CD14-positive monocyte (primary cell): ENCODE measurements around the gene F7. TPM values are rescaled to one million over a fixed set of nuclear protein-coding genes. Genes with fewer than 3 reads are reported as not detected.

ENCODE experiments used
- DNase-seq, 3 donors: peaks; one replicate each; pipeline ENCODE4 v3.0.0-alpha.2; 2011 to 2022
- H2AFZ ChIP-seq: 2 replicates; pipeline ENCODE4 v1.6.0; 2012; ENCODE audit warnings: mild to moderate bottlenecking, low read depth, low read length, inconsistent platforms; ENCODE audit not compliant: insufficient read depth, poor library complexity, severe bottlenecking
- H3K27ac ChIP-seq, 2 donors: 1 replicate in 1 of 2; 2 replicates in 1 of 2; pipeline ENCODE4 v1.5.1; 2012 to 2013; ENCODE audit warnings: low read length in 2 of 2, control low read depth in 1 of 2, inconsistent platforms in 1 of 2, low read depth in 1 of 2, mild to moderate bottlenecking in 1 of 2
- H3K27me3 ChIP-seq, 2 donors: one replicate each; pipeline versions ENCODE4 v1.6.0 to v1.6.1; 2011 to 2013; ENCODE audit warnings: low read length in 2 of 2; ENCODE audit not compliant: control insufficient read depth in 2 of 2, insufficient read depth in 2 of 2
- H3K36me3 ChIP-seq, 2 donors: replicated peaks in 1 of 2; 1 replicate in 1 of 2; 2 replicates in 1 of 2; pipeline versions ENCODE4 v1.5.1 to v1.6.1; 2012 to 2013; ENCODE audit warnings: low read length in 2 of 2, control low read depth in 1 of 2, inconsistent platforms in 1 of 2, mild to moderate bottlenecking in 1 of 2; ENCODE audit not compliant: insufficient read depth in 2 of 2, control insufficient read depth in 1 of 2
- H3K4me1 ChIP-seq, 2 donors: 1 replicate in 1 of 2; 2 replicates in 1 of 2; pipeline versions ENCODE4 v1.5.1 to v1.6.1; 2012 to 2013; ENCODE audit warnings: low read length in 2 of 2, control low read depth in 1 of 2, inconsistent platforms in 1 of 2, mild to moderate bottlenecking in 1 of 2, moderate library complexity in 1 of 2; ENCODE audit not compliant: insufficient read depth in 2 of 2, control insufficient read depth in 1 of 2
- H3K4me2 ChIP-seq: replicated peaks from 2 replicates; pipeline ENCODE3; 2012; ENCODE audit warnings: low read length, moderate library complexity, mild to moderate bottlenecking; ENCODE audit not compliant: poor library complexity, severe bottlenecking; ENCODE audit errors: extremely low read depth
- H3K4me3 ChIP-seq, 3 experiments: fragments of 200-600 bp in 1 of 3; sonication (generic) in 1 of 3; replicated peaks in 1 of 3; 1 replicate in 2 of 3; 2 replicates in 1 of 3; pipeline ENCODE4 v1.5.1; 2011 to 2013; ENCODE audit warnings: low read length in 3 of 3, mild to moderate bottlenecking in 3 of 3, control low read depth in 2 of 3, low read depth in 2 of 3, inconsistent platforms in 1 of 3, moderate library complexity in 1 of 3
- H3K79me2 ChIP-seq: 2 replicates; pipeline ENCODE4 v1.6.0; 2012; ENCODE audit warnings: mild to moderate bottlenecking, control low read depth, inconsistent platforms, low read length, moderate library complexity; ENCODE audit not compliant: insufficient read depth
- H3K9ac ChIP-seq: 2 replicates; pipeline ENCODE4 v1.6.0; 2017; ENCODE audit warnings: low read length, mild to moderate bottlenecking; ENCODE audit not compliant: insufficient read depth, poor library complexity, severe bottlenecking
- H3K9me3 ChIP-seq, 2 donors: replicated peaks in 1 of 2; 1 replicate in 1 of 2; 2 replicates in 1 of 2; pipeline versions ENCODE4 v1.5.1 to v1.6.1; 2012 to 2013; ENCODE audit warnings: low read length in 2 of 2, control low read depth in 1 of 2; ENCODE audit not compliant: control insufficient read depth in 1 of 2, insufficient read depth in 1 of 2
- H4K20me1 ChIP-seq: 2 replicates; pipeline ENCODE4 v1.6.0; 2012; ENCODE audit warnings: mild to moderate bottlenecking, low read length, control low read depth, moderate library complexity; ENCODE audit not compliant: insufficient read depth
- H3K27ac Mint-ChIP-seq, 7 donors: one replicate each; pipeline ENCODE4 v1.8.0; 2020; ENCODE audit warnings: mild to moderate bottlenecking in 7 of 7, mixed read lengths in 7 of 7, moderate library complexity in 6 of 7, inconsistent platforms in 2 of 7
- H3K27me3 Mint-ChIP-seq, 3 donors: one replicate each; pipeline ENCODE4 v1.8.0; 2021 to 2022; ENCODE audit warnings: low read depth in 3 of 3, mild to moderate bottlenecking in 3 of 3, mixed read lengths in 3 of 3, moderate library complexity in 3 of 3, inconsistent platforms in 1 of 3
- H3K36me3 Mint-ChIP-seq, 2 donors: one replicate each; pipeline ENCODE4 v1.8.0; 2020; ENCODE audit warnings: mixed read lengths in 2 of 2, inconsistent platforms in 1 of 2, mild to moderate bottlenecking in 1 of 2
- H3K4me1 Mint-ChIP-seq: one replicate; pipeline ENCODE4 v1.8.0; 2020; ENCODE audit warnings: mild to moderate bottlenecking, mixed read lengths
- H3K4me3 Mint-ChIP-seq, 2 donors: one replicate each; pipeline ENCODE4 v1.8.0; 2020; ENCODE audit warnings: mild to moderate bottlenecking in 2 of 2, mixed read lengths in 2 of 2, moderate library complexity in 1 of 2
- H3K9me3 Mint-ChIP-seq, 7 donors: one replicate each; pipeline ENCODE4 v1.8.0; 2020 to 2022; ENCODE audit warnings: mixed read lengths in 7 of 7, mild to moderate bottlenecking in 6 of 7, moderate library complexity in 6 of 7, inconsistent platforms in 2 of 7
- CTCF ChIP-seq: fragments of 200-600 bp; IDR thresholded peaks from one replicate; pipeline ENCODE4 v1.8.0; 2022; ENCODE audit warnings: antibody characterized with exemption, mild to moderate bottlenecking
- WGBS: methylation state at CpG from one replicate; pipeline ENCODE4 v1.1.5; 2013; ENCODE audit warnings: missing lambda C conversion rate; ENCODE audit not compliant: insufficient coverage; 5-methylcytosine and 5-hydroxymethylcytosine counted together
- intact Hi-C, 2 donors: fragments of 100-400 bp; cut with micrococcal nuclease; formaldehyde crosslinking; loops; one replicate each; pipeline versions ENCODE4 v1.15.0 to v1.15.1; 2023
- polyA plus RNA-seq, 3 donors: library from polyadenylated mRNA; depleted of rRNA in 1 of 3; unstranded in 2 of 3; stranded (reverse) in 1 of 3; fragments of 300-500 nt in 2 of 3; fragments of >200 nt in 1 of 3; fragmentation: Illumina TruSeq in 2 of 3; gene quantifications; 1 replicate in 2 of 3; 2 replicates in 1 of 3; pipeline ENCODE4 v1.2.3, GENCODE V29; 2012 to 2021

Gene F7
- polyA plus RNA-seq, 3 donors, result not detected

DNA sequence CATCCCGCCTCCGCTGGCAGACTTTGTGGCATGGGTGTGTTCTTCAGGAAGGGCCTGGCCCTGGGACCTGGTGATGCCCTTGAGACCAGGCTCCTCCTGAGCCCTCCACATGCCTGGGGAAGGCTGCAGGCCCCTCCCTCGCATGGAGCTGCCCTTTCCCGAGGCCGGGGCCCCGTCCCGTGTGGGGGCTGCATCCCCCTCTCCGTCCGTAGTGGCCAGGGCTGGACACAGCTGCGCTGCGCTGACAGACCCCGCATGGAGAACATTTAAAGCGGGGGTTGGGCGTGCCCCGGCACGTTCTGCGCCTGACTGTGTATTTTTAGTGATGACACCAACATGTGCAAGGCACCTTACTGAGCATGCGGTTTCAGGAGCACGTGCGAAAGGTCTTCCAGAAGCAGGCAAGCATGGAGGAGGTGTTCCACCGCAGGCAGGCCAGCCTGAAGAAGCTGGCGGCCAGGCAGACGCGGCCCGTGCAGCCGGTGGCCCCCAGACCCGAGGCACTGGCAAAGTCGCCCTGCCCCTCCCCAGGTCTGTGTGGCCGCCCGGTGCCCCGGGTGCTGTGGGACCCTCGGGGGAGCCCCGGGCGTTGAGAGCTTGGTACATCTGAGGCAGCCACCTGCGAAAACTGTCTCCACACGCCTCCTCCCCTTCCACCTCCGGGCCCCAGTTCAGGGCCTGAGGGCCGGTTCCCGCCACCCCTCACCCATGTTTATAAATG lies 28.8 kb upstream of the F7 start:
- peaks cover 0 to 2% (median 0%) of the 10 kb centered on the region in 3 donors for H3K27me3 Mint-ChIP-seq
- H3K4me2 ChIP-seq, result no peak overlapping the region
- H3K4me3 Mint-ChIP-seq, result no peak overlapping the region
- H3K4me1 Mint-ChIP-seq, result no peaks in the 10 kb centered on the region
- no peak overlapping the region for H2AFZ ChIP-seq
- no peak overlapping the region for H3K9ac ChIP-seq
- WGBS, result 97% methylated on average over 38 of the region's 39 CpGs
- no peak for TF ChIP-seq CTCF
- no peak overlapping the region for H3K27ac Mint-ChIP-seq
- DNase-seq, result no peak
- H3K9me3 Mint-ChIP-seq, result peaks cover 2 to 13% (median 7%) of the 10 kb centered on the region in 7 donors
- no peaks in the 10 kb centered on the region for H3K36me3 Mint-ChIP-seq
- H3K36me3 ChIP-seq, result no peaks in the 10 kb centered on the region
- no peaks in the 10 kb centered on the region for H3K27me3 ChIP-seq
- no peaks in the 10 kb centered on the region for H4K20me1 ChIP-seq
- H3K4me3 ChIP-seq, result no peak overlapping the region
- H3K27ac ChIP-seq, result no peak overlapping the region
- H3K79me2 ChIP-seq, result no peaks in the 10 kb centered on the region
- intact Hi-C loops, result no loop called here
- H3K9me3 ChIP-seq, result peaks cover 0 to 6% of the 10 kb centered on the region in 2 donors
- H3K4me1 ChIP-seq, result no peaks in the 10 kb centered on the region

DNA sequence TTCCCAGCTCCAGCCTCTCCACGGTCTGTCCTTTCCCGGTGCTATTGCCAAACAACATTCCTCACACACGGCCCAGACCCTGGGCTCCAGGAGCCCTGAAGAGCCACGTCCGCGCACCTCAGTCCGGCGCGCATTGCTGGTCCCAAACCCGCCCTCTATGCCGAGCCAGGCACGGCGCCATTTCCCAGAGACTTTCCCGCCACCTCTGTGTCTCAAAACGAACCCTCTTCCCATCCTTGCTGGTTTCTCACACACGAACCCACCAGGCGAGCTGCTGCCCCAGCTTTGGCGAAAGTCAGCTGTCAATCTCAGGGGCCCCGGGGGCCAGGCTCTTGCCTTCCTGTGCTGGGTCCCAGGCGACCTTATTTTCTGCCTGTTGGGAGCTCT lies 28.0 kb upstream of the F7 start:
- Histone ChIP-seq H3K79me2 (no peaks in the 10 kb centered on the region), H3K4me2 (no peak overlapping the region), H3K27me3 (no peaks in the 10 kb centered on the region), H3K4me3 (no peak overlapping the region), H3K27ac (no peak overlapping the region), H3K4me1 (no peaks in the 10 kb centered on the region), H3K9ac (no peak overlapping the region), H4K20me1 (no peaks in the 10 kb centered on the region), H2AFZ (no peak overlapping the region), H3K9me3 (peaks cover 0 to 3% of the 10 kb centered on the region in 2 donors), H3K36me3 (no peaks in the 10 kb centered on the region)
- Mint-ChIP-seq H3K4me3 (no peak overlapping the region), H3K27me3 (peaks cover 0 to 2% (median 0%) of the 10 kb centered on the region in 3 donors), H3K27ac (peak overlapping the region in 1 of 7 donors; percentile 27), H3K9me3 (peaks cover 0 to 10% (median 2%) of the 10 kb centered on the region in 7 donors), H3K4me1 (no peaks in the 10 kb centered on the region), H3K36me3 (no peaks in the 10 kb centered on the region)
- intact Hi-C loops, result no loop called here
- WGBS, result 87% methylated on average over 19 of the region's 20 CpGs
- no peak for TF ChIP-seq CTCF
- no peak for DNase-seq
